Measurements from ENCODE around the gene SCPEP1. TPM values are rescaled to one million over a fixed set of nuclear protein-coding genes. Genes with fewer than 3 reads are reported as not detected.

The SCPEP1 gene
- total RNA-seq, 1 experiment from 2014 or later, result 41.3 TPM

DNA sequence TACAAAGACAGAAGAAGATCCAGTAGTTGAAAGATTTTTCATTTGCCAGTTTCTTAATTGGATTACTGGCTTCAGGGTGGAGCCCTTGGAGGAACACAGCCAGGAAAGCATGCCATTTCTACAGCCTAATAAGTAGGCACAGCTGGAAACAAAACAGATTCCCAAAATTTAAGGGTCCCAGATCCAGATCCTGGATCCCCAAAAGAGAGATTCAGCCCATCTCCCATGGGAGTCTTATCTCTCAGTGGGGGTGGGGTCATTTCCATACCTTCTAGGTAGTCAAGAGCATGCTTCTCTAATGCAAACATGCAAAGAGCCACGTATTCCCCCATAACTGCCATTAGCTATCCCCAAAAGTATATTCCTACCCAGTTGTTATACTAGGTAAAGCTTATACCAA lies 49.9 kb downstream of the SCPEP1 start:
- Histone ChIP-seq H3K4me3 (ENCODE audit: insufficient read depth, low read depth, low read length) (no peak overlapping the region), H3K36me3 (replicated peaks; ENCODE audit: control insufficient read depth, insufficient read depth, low read length) (no peaks in the 10 kb centered on the region), H3K27me3 (ENCODE audit: control insufficient read depth, insufficient read depth, low read length) (no peaks in the 10 kb centered on the region)
- no peak for DNase-seq

DNA sequence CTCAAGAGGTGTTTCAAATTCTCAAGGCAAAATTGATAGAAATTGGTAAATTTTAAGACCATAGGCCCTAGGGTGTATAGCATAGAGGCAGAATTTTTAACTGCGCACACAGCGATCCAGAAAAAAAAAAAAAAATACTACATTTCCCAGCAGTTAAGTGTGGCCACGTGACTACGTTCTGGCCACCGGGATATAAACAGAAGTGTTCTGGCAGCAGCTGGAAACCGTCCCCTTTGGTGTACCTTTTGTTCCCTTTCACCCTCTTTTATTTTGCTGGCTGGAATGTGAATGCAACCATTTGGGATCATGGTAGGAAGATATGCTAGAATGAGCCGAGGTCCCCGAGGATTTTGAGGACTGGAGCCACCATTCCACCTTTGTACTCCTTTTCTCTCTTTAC lies 54.4 kb downstream of the SCPEP1 start:
- Histone ChIP-seq H3K4me3 (ENCODE audit: insufficient read depth, low read depth, low read length) (no peak overlapping the region), H3K27me3 (ENCODE audit: control insufficient read depth, insufficient read depth, low read length) (peaks cover 2% of the 10 kb centered on the region; the same call in 1 of the 2 replicates), H3K36me3 (replicated peaks; ENCODE audit: control insufficient read depth, insufficient read depth, low read length) (no peaks in the 10 kb centered on the region)
- no peak for DNase-seq

DNA sequence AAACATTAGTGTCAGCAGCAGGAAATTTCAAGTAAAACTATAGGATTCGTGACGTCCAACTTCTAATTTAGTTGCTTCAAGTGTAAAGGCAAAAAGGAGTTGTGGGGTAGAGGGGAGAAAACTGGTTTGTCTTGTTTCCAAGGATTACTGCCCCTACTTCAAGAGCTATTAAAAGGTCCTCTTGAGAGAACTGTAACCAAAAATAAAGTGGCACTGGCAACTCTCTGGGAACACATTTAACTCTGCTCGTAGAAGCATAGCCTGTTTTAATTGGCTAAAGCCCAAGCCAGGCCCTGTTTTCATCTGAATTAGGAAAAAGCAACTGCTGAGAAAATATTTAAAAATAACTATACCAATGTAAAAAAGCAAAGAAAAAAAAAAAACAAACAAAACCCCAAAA lies 55.4 kb downstream of the SCPEP1 start:
- H3K36me3 ChIP-seq (replicated peaks; ENCODE audit: control insufficient read depth, insufficient read depth, low read length), result no peaks in the 10 kb centered on the region
- H3K4me3 ChIP-seq (ENCODE audit: insufficient read depth, low read depth, low read length), result no peak overlapping the region
- H3K27me3 ChIP-seq (ENCODE audit: control insufficient read depth, insufficient read depth, low read length), result peaks cover 2% of the 10 kb centered on the region; the same call in 1 of the 2 replicates
- DNase-seq, result no peak

DNA sequence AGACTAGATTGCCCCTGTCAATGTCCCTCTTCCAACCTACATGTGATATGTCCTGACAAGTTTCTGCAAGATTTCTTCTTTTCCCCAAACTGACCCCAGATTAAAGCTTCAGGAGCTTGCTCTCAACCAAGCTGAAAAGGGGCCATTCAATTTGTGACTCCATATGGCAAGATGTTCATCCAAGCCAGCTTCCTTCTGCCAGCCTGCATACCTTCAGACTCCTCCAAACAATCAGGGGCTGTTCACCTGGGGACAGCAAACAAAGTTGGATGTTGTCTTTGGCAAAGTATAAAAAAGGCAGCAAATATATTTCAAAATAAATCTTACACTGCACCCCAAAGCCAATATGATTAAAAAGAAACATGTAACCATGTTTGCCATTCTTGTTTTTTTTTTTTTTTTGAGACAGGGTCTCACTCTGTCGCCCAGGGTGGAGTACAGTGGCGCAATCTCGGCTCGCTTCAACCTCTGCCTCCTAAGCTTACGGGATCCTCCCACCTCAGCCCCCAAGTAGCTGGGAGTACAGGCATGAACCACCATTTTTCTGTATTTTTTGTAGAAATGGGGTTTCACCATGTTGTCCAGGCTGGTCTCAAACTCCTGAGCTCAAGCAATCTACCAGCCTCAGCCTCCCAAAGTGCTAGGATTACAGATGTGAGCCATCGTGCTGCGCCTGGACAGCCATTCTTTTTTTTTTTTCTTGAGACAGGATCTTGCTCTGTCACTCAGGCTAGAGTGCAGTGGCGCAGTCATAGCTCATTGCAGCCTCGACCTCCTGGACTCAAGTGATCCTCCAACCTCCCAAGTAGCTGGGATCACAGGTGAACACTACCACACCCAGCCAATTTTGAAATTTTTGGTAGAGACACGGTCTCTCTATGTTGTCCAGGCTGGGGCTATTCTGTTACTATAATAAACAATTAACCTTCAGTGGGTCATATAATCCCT lies 57.1 kb downstream of the SCPEP1 start:
- no peak overlapping the region for H3K4me3 ChIP-seq (ENCODE audit: insufficient read depth, low read depth, low read length)
- no peak for DNase-seq
- H3K36me3 ChIP-seq (replicated peaks; ENCODE audit: control insufficient read depth, insufficient read depth, low read length), result no peaks in the 10 kb centered on the region
- H3K27me3 ChIP-seq (ENCODE audit: control insufficient read depth, insufficient read depth, low read length), result peaks cover 2% of the 10 kb centered on the region; the same call in 1 of the 2 replicates

DNA sequence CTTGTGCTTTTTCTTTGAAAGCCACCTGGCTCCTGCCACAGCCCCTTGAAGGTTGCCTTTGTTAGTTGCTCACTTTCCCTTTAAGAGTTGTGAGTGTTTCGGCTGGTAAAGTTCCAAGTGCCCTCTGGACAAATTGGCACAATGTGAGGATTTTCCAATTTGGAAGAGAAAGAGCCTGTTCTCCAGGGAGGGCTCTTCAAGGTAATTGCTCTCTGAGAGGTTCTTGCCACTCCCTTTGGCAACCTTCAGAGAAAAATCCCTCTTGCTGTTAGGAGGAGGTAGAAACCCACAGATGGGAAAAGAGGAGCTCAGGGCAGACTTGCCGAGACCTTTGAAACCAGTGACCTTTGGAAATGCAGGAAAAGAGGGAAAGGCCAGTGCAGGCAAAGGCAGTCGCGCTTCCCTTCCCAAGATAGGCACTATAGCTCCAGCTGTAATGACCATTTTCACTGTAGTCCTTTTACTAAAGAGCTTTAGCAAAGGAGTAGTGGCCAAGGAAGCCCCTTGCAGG lies 58.1 kb downstream of the SCPEP1 start:
- Histone ChIP-seq H3K4me3 (ENCODE audit: insufficient read depth, low read depth, low read length) (no peak overlapping the region), H3K36me3 (replicated peaks; ENCODE audit: control insufficient read depth, insufficient read depth, low read length) (no peaks in the 10 kb centered on the region), H3K27me3 (ENCODE audit: control insufficient read depth, insufficient read depth, low read length) (peaks cover 2% of the 10 kb centered on the region; the same call in 1 of the 2 replicates)
- DNase-seq, result no peak

DNA sequence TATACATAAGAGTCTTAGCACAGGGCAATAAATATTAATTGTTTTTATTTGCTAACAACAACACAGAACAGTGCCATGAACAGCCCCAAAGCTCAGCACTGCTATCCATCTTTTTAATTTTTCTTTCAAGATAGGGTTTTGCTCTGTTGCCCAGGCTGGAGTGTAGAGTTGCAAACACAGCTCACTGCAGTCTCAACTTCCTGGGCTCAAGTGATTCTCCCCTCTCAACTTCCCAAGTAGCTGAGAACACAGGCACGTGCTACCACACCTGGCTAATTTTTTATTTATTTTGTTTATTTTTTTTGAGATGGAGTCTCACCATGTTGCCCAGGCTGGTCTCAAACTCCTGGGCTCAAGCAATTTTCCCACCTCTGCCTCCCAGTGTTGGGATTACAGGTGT lies 59.5 kb downstream of the SCPEP1 start:
- Histone ChIP-seq H3K27me3 (ENCODE audit: control insufficient read depth, insufficient read depth, low read length) (peaks cover 2% of the 10 kb centered on the region; the same call in 1 of the 2 replicates), H3K4me3 (ENCODE audit: insufficient read depth, low read depth, low read length) (no peak overlapping the region), H3K36me3 (replicated peaks; ENCODE audit: control insufficient read depth, insufficient read depth, low read length) (no peaks in the 10 kb centered on the region)
- no peak for DNase-seq

DNA sequence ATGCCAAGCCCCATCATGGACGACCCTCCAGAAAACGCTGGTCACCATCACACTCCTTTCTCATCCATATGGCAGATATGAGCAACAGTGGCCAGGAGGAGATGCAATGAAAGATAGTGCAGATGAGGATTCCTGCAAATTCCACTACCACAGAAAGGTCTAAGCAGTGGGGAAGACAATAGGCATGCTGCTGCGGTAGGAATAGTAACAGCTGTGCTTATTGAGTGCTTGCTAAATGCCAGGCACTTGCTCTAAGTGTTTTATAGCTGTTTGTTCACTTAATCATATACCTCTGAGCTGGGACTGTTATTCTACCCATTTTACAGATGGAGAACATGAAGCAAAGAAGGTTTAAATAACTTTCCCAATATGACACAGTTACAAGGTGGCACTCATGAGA lies 60.6 kb downstream of the SCPEP1 start:
- Histone ChIP-seq H3K4me3 (ENCODE audit: insufficient read depth, low read depth, low read length) (no peak overlapping the region), H3K36me3 (replicated peaks; ENCODE audit: control insufficient read depth, insufficient read depth, low read length) (no peaks in the 10 kb centered on the region), H3K27me3 (ENCODE audit: control insufficient read depth, insufficient read depth, low read length) (peaks cover 2% of the 10 kb centered on the region; the same call in 1 of the 2 replicates)
- DNase-seq, result no peak

DNA sequence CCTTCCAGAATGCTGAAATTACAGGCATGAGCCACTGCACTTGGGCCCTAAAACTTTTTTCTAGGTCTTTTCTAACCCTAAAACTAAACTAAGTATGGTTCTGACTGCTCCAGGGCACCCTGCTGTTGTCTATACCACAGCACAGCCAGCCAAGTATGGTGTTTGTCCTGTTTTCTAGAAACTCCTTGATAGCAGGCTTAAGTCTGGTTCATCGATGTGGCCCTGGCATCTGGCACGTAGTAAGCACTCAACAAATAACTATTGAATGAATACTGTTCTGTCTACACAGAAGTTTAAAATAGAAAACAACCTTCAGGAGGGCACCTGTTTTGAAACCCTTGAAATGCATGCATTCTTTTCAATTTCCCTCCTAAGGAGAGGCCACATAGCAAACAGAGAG lies 62.6 kb downstream of the SCPEP1 start:
- peaks cover 2% of the 10 kb centered on the region; the same call in 1 of the 2 replicates for H3K27me3 ChIP-seq (ENCODE audit: control insufficient read depth, insufficient read depth, low read length)
- H3K4me3 ChIP-seq (ENCODE audit: insufficient read depth, low read depth, low read length), result no peak overlapping the region
- no peaks in the 10 kb centered on the region for H3K36me3 ChIP-seq (replicated peaks; ENCODE audit: control insufficient read depth, insufficient read depth, low read length)
- no peak for DNase-seq

DNA sequence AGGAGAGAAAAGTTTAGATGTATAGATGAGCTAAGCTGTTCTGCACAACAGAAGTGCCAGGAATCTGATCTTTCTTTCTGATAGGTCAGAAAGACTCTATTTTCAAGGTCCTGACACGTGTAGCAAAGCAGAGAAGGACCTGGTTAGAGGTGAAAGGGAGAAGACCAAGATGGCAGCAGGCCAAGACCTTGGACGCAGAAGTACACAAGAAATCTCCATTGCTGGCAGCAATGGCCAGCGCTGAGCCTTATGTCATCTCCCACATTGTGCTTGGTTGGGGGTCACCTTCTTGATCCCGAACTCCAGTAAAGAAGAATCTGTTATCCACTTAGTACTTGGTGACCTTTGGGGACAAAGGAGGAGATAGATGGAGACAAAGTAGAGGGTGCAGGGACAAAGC lies 65.3 kb downstream of the SCPEP1 start:
- Histone ChIP-seq H3K27me3 (ENCODE audit: control insufficient read depth, insufficient read depth, low read length) (no peaks in the 10 kb centered on the region), H3K4me3 (ENCODE audit: insufficient read depth, low read depth, low read length) (no peak overlapping the region), H3K36me3 (replicated peaks; ENCODE audit: control insufficient read depth, insufficient read depth, low read length) (no peaks in the 10 kb centered on the region)
- no peak for DNase-seq

DNA sequence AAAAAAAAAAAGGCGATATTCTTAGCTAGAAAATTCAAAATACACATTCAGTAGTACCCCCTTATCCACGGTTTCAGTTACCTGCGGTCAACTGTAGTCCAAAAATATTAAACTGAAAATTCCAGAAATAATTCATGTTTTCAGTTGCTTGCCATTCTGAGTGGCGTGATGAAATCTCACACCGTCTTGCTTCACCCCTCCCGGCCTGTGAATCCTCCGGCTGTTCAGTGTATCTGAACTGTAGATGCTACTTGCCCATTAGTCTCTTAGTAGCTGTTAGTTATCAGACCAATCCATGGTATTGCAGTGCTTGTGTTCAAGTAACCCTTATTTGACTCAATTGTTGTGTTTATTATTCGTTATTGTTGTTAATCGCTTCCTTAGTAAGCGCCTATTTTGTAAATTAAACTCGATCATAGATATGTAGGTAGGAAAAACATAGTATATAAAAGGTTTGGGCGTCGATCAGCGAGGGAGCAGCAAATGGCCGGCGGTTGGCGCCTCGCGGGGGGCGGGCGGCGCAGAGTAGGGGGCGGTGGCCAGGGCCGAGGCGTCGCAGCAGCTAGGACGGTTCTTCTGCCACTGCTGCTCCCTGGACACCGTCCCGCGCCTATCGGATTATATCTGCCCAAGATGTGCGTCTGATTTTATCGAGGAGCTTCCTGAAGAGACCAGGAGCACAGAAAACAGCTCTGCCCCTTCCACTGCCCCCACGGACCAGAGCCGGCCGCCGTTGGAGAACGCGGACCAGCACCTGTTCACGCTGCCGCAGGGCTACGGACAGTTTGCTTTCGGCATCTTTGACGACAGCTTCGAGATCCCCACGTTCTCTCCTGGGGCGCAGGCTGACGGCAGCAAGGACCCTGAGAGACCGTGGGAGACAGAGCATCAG lies 67.3 kb downstream of the SCPEP1 start:
- H3K36me3 ChIP-seq (replicated peaks; ENCODE audit: control insufficient read depth, insufficient read depth, low read length), result no peaks in the 10 kb centered on the region
- peak; percentile 37 for DNase-seq
- no peak overlapping the region for H3K4me3 ChIP-seq (ENCODE audit: insufficient read depth, low read depth, low read length)
- H3K27me3 ChIP-seq (ENCODE audit: control insufficient read depth, insufficient read depth, low read length), result no peaks in the 10 kb centered on the region

DNA sequence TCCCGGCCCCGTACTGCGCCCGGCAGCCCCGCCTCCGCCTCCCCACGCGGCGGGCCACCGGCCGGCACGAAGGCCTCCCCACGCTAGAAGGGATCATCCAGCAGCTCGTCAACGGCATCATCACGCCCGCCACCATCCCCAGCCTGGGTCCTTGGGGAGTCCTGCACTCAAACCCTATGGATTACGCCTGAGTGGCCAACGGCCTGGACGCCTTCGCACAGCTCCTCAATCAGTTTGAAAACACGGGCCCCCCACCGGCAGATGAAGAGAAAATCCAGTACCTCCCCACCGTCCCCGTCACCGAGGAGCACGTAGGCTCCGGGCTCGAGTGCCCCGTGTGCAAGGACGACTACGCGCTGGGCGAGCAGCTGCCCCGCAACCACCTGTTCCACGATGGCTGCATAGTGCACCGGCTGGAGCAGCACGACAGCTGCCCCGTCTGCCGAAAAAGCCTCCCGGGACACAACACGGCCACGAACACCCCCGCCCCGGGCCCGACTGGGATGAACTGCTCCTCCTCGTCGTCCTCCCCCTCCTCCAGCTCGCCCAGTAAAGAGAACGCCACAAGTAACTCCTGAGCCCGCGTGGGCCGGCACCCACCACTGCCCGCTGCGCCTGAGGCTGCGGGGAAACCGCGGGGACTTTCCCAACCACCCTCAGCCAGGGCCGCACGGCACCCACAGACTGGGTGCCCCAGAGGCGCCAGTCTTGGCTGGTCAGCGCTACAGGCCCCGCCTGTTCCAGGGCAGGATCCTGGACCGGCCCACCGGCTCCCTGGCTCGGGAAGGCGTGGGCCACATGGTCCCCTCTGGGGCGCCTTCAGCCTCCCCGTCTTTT lies 68.2 kb downstream of the SCPEP1 start:
- Histone ChIP-seq H3K4me3 (ENCODE audit: insufficient read depth, low read depth, low read length) (no peak overlapping the region), H3K27me3 (ENCODE audit: control insufficient read depth, insufficient read depth, low read length) (no peaks in the 10 kb centered on the region), H3K36me3 (replicated peaks; ENCODE audit: control insufficient read depth, insufficient read depth, low read length) (no peaks in the 10 kb centered on the region)
- peak; percentile 56 for DNase-seq

DNA sequence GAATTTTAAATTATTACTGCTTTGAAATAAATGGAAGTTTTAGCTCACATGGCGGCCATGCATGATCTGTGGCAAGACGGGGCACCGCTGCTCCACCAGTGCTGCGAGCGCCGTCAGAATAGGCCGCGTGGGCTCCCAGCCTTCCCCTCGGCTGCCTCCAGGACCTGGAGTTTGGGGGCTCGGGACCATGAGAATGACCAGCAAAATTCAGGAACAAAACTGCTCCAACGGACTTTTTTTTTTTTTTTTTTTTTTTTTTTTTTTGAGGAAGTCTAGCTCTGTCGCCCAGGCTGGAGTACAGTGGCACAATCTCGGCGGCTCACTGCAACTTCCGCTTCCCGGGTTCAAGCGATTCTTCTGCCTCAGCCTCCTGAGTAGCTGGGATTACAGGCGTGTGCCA lies 68.8 kb downstream of the SCPEP1 start:
- H3K27me3 ChIP-seq (ENCODE audit: control insufficient read depth, insufficient read depth, low read length), result no peaks in the 10 kb centered on the region
- DNase-seq, result peak; percentile 27
- H3K36me3 ChIP-seq (replicated peaks; ENCODE audit: control insufficient read depth, insufficient read depth, low read length), result no peaks in the 10 kb centered on the region
- H3K4me3 ChIP-seq (ENCODE audit: insufficient read depth, low read depth, low read length), result no peak overlapping the region

DNA sequence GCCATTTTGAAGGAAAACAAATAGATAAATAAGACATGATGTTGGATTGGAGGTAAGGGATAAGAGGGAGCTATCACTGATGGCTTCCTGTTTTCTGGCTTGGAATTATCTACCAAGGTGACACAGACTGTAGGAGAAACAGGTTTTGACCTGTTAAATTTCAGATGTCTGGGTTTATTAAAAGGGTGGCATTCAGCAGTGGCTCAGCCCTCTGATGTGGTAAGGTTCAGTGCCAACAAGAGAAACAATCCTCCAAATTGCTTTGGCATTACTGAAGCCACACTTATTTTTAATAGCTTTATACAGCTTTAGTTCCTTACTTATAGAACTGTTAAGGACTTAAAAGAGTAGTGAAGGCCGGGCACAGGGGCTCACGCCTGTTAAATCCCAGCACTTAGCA lies 70.2 kb downstream of the SCPEP1 start:
- DNase-seq, result no peak
- no peak overlapping the region for H3K4me3 ChIP-seq (ENCODE audit: insufficient read depth, low read depth, low read length)
- no peaks in the 10 kb centered on the region for H3K27me3 ChIP-seq (ENCODE audit: control insufficient read depth, insufficient read depth, low read length)
- H3K36me3 ChIP-seq (replicated peaks; ENCODE audit: control insufficient read depth, insufficient read depth, low read length), result no peaks in the 10 kb centered on the region

DNA sequence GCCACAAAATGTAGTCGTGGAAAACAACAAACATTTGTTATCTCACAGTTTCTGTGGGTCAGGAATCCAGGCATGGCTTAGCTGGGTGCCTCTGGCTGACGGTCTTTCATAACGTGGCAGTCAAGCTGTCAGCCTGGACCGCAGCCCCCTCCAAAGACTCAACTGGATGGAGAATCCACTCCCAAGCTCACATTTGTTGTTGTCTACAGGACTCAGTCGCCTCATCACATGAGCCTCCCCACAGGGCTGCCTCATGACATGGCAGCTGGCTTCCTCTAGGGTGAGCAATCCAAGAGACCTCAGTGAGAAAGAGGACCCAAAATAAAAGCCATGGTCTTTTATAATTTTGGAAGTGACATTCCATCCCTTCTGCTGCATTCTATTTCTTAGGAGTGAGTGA lies 72.4 kb downstream of the SCPEP1 start:
- H3K36me3 ChIP-seq (replicated peaks; ENCODE audit: control insufficient read depth, insufficient read depth, low read length), result no peaks in the 10 kb centered on the region
- no peak overlapping the region for H3K4me3 ChIP-seq (ENCODE audit: insufficient read depth, low read depth, low read length)
- DNase-seq, result peak; percentile 37
- H3K27me3 ChIP-seq (ENCODE audit: control insufficient read depth, insufficient read depth, low read length), result no peaks in the 10 kb centered on the region

All from H7 (cell line).